H9 (cell line): ENCODE results near the gene NFIX. TPM values are rescaled to one million over a fixed set of nuclear protein-coding genes. Genes with fewer than 3 reads are reported as not detected.

Source experiments
- DNase-seq: peaks from one replicate; pipeline ENCODE4 v3.0.0-alpha.2; 2017
- H2AFZ ChIP-seq: one replicate; pipeline ENCODE4 v1.6.1; 2013; ENCODE audit warnings: mild to moderate bottlenecking, low read length, control low read depth, moderate library complexity
- H2AK5ac ChIP-seq: 2 replicates; pipeline ENCODE4 v1.6.1; 2013; ENCODE audit warnings: low read length, control low read depth, mixed read lengths; ENCODE audit not compliant: insufficient read length
- H2BK120ac ChIP-seq: one replicate; pipeline ENCODE4 v1.6.1; 2013; ENCODE audit warnings: low read depth, mild to moderate bottlenecking, low read length, control low read depth, inconsistent platforms; ENCODE audit not compliant: poor library complexity, severe bottlenecking
- H2BK12ac ChIP-seq: 2 replicates; pipeline ENCODE4 v1.6.1; 2013; ENCODE audit warnings: low read length, control low read depth, mixed read lengths, low read depth; ENCODE audit not compliant: insufficient read length
- H2BK15ac ChIP-seq: 2 replicates; pipeline ENCODE4 v1.6.1; 2013; ENCODE audit warnings: low read depth, low read length, control low read depth
- H2BK20ac ChIP-seq: one replicate; pipeline ENCODE4 v1.6.1; 2013; ENCODE audit warnings: low read depth, mild to moderate bottlenecking, low read length, control low read depth, inconsistent platforms; ENCODE audit not compliant: poor library complexity, severe bottlenecking
- H2BK5ac ChIP-seq: 2 replicates; pipeline ENCODE4 v1.6.1; 2013; ENCODE audit warnings: low read length, control low read depth, mixed read lengths; ENCODE audit not compliant: insufficient read length
- H3K14ac ChIP-seq: 2 replicates; pipeline ENCODE4 v1.6.1; 2013; ENCODE audit warnings: low read length, control low read depth; ENCODE audit not compliant: insufficient read depth
- H3K18ac ChIP-seq: 2 replicates; pipeline ENCODE4 v1.6.1; 2013; ENCODE audit warnings: low read depth, mild to moderate bottlenecking, mixed read lengths, low read length, control low read depth; ENCODE audit not compliant: insufficient read length
- H3K23ac ChIP-seq: 2 replicates; pipeline ENCODE4 v1.6.1; 2013; ENCODE audit warnings: low read length, control low read depth, mixed read lengths, low read depth; ENCODE audit not compliant: insufficient read length
- H3K23me2 ChIP-seq: 2 replicates; pipeline ENCODE4 v1.6.1; 2013; ENCODE audit warnings: low read depth, mild to moderate bottlenecking, mixed read lengths, low read length, control low read depth; ENCODE audit not compliant: insufficient read length, poor library complexity, severe bottlenecking
- H3K27ac ChIP-seq: 2 replicates; pipeline ENCODE4 v1.5.1; 2013; ENCODE audit warnings: low read length, control low read depth, mixed read lengths, low read depth; ENCODE audit not compliant: insufficient read length
- H3K27me3 ChIP-seq: 2 replicates; pipeline ENCODE4 v1.6.1; 2013; ENCODE audit warnings: low read length, control low read depth, inconsistent platforms; ENCODE audit not compliant: insufficient read depth
- H3K4ac ChIP-seq: 2 replicates; pipeline ENCODE4 v1.6.1; 2013; ENCODE audit warnings: low read depth, mild to moderate bottlenecking, control low read depth, inconsistent platforms, low read length, moderate library complexity
- H3K4me1 ChIP-seq: 2 replicates; pipeline ENCODE4 v1.6.1; 2013; ENCODE audit warnings: low read length, control low read depth, inconsistent platforms; ENCODE audit not compliant: insufficient read depth
- H3K4me2 ChIP-seq: 2 replicates; pipeline ENCODE4 v1.6.1; 2013; ENCODE audit warnings: low read length, control low read depth, mixed read lengths; ENCODE audit not compliant: insufficient read length, insufficient read depth
- H3K56ac ChIP-seq: 2 replicates; pipeline ENCODE4 v1.6.1; 2013; ENCODE audit warnings: low read depth, mild to moderate bottlenecking, mixed read lengths, low read length, control low read depth; ENCODE audit not compliant: insufficient read length
- H3K79me1 ChIP-seq: 2 replicates; pipeline ENCODE4 v1.6.1; 2013; ENCODE audit warnings: low read depth, mild to moderate bottlenecking, moderate library complexity, low read length, control low read depth, inconsistent platforms; ENCODE audit not compliant: insufficient read depth, poor library complexity, severe bottlenecking
- H3K79me2 ChIP-seq: 2 replicates; pipeline ENCODE4 v1.6.1; 2013; ENCODE audit warnings: low read length, control low read depth, inconsistent platforms; ENCODE audit not compliant: insufficient read depth
- H3K9ac ChIP-seq: 2 replicates; pipeline ENCODE4 v1.6.1; 2013; ENCODE audit warnings: low read length, control low read depth, mixed read lengths; ENCODE audit not compliant: insufficient read length; ENCODE audit errors: extremely low read depth
- H3K9me3 ChIP-seq: one replicate; pipeline ENCODE4 v1.6.1; 2013; ENCODE audit warnings: low read depth, low read length, inconsistent platforms; ENCODE audit not compliant: control insufficient read depth
- H3T11ph ChIP-seq: one replicate; pipeline ENCODE4 v1.6.1; 2013; ENCODE audit warnings: mild to moderate bottlenecking, low read length, control low read depth, inconsistent platforms
- H4K20me1 ChIP-seq: one replicate; pipeline ENCODE4 v1.6.1; 2013; ENCODE audit not compliant: control insufficient read depth, insufficient read length, insufficient read depth
- H4K5ac ChIP-seq: 2 replicates; pipeline ENCODE4 v1.6.1; 2013; ENCODE audit warnings: low read depth, mild to moderate bottlenecking, mixed read lengths, low read length, control low read depth; ENCODE audit not compliant: insufficient read length
- H4K8ac ChIP-seq: replicated peaks from 2 replicates; pipeline ENCODE4 v1.6.1; 2013; ENCODE audit warnings: low read length, control low read depth, mixed read lengths, low read depth; ENCODE audit not compliant: insufficient read length
- H4K91ac ChIP-seq: 2 replicates; pipeline ENCODE4 v1.6.1; 2013; ENCODE audit warnings: low read depth, mild to moderate bottlenecking, moderate library complexity, mixed read lengths, low read length, control low read depth; ENCODE audit not compliant: insufficient read length
- H3K27ac Mint-ChIP-seq, 3 experiments: 2 replicates in 2 of 3; 3 replicates in 1 of 3; pipeline ENCODE4 v1.8.0; 2020 to 2021; ENCODE audit warnings: mixed read lengths in 3 of 3, mild to moderate bottlenecking in 1 of 3, moderate library complexity in 1 of 3
- H3K27me3 Mint-ChIP-seq: 2 replicates; pipeline ENCODE4 v1.8.0; 2021; ENCODE audit warnings: low read depth, mild to moderate bottlenecking, moderate library complexity, mixed read lengths
- H3K36me3 Mint-ChIP-seq, 3 experiments: 2 replicates in 2 of 3; 3 replicates in 1 of 3; pipeline ENCODE4 v1.8.0; 2020 to 2021; ENCODE audit warnings: low read depth in 3 of 3, mixed read lengths in 3 of 3; ENCODE audit not compliant: insufficient read depth in 1 of 3
- H3K4me1 Mint-ChIP-seq, 2 experiments: 2 replicates each; pipeline ENCODE4 v1.8.0; 2020; ENCODE audit warnings: mixed read lengths in 2 of 2
- H3K4me3 Mint-ChIP-seq, 2 experiments: 2 replicates in 1 of 2; 3 replicates in 1 of 2; pipeline ENCODE4 v1.8.0; 2020 to 2021; ENCODE audit warnings: mild to moderate bottlenecking in 2 of 2, mixed read lengths in 2 of 2, moderate library complexity in 1 of 2
- H3K9me3 Mint-ChIP-seq, 2 experiments: 2 replicates in 1 of 2; 3 replicates in 1 of 2; pipeline ENCODE4 v1.8.0; 2020; ENCODE audit warnings: mild to moderate bottlenecking in 2 of 2, mixed read lengths in 2 of 2, moderate library complexity in 1 of 2
- CTCF ChIP-seq: fragments of 200-600 bp; sonication (generic); conservative IDR thresholded peaks from 3 replicates; pipeline ENCODE4 v1.8.0; 2021; ENCODE audit warnings: antibody characterized with exemption, mild to moderate bottlenecking
- WGBS: extraction: QIAGEN DNeasy Blood & Tissue Kit; methylation state at CpG from one replicate; pipeline ENCODE4 v1.1.7; 2013; ENCODE audit warnings: missing lambda C conversion rate, low lambda C conversion rate, mixed read lengths; ENCODE audit not compliant: insufficient read length; ENCODE audit errors: extremely low coverage; 5-methylcytosine and 5-hydroxymethylcytosine counted together
- total RNA-seq: library from RNA; stranded (reverse); gene quantifications from 2 replicates; pipeline ENCODE4 v1.2.1, GENCODE V29; 2021

The NFIX gene
- total RNA-seq, 1 experiment from 2014 or later = 0.31 TPM

- H4K20me1 ChIP-seq = peaks cover 2% of the 10 kb centered on the region
- no peak overlapping the region for H3T11ph ChIP-seq
- no peak overlapping the region for H3K18ac ChIP-seq
- DNase-seq = no peak
- no peaks in the 10 kb centered on the region for H3K9me3 ChIP-seq
- no peak overlapping the region for H3K4ac ChIP-seq
- no peak overlapping the region for H4K8ac ChIP-seq
- no peak overlapping the region for H4K5ac ChIP-seq
- Mint-ChIP-seq H3K36me3 (no peaks in the 10 kb centered on the region), H3K4me1 (peaks cover 16 to 34% of the 10 kb centered on the region in 2 experiments), H3K9me3 (peaks cover 3 to 15% of the 10 kb centered on the region in 2 experiments; a peak in 2 of 5 replicates), H3K27ac (no peak overlapping the region), H3K4me3 (no peak overlapping the region), H3K27me3 (peaks cover 100% of the 10 kb centered on the region)
- H3K4me1 ChIP-seq = no peaks in the 10 kb centered on the region
- no peak overlapping the region for H3K4me2 ChIP-seq
- no peak overlapping the region for H2BK20ac ChIP-seq
- no peak overlapping the region for H2BK15ac ChIP-seq
- H2AK5ac ChIP-seq = no peak overlapping the region
- no peak overlapping the region for H3K27ac ChIP-seq
- no peaks in the 10 kb centered on the region for H3K79me2 ChIP-seq
- no peak overlapping the region for H3K23ac ChIP-seq
- no peak overlapping the region for H3K14ac ChIP-seq
- peaks cover 54% of the 10 kb centered on the region for H3K27me3 ChIP-seq
- H2BK120ac ChIP-seq = no peak overlapping the region
- H3K23me2 ChIP-seq = peaks cover 7% of the 10 kb centered on the region
- no peak overlapping the region for H3K9ac ChIP-seq
- H2BK12ac ChIP-seq = no peak overlapping the region
- no peaks in the 10 kb centered on the region for H3K79me1 ChIP-seq
- no peak overlapping the region for H2BK5ac ChIP-seq
- H4K91ac ChIP-seq = no peak overlapping the region
- WGBS = no CpG with 5 or more reads among the region's 6 CpGs
- no peak for TF ChIP-seq CTCF
- H2AFZ ChIP-seq = no peak overlapping the region
- H3K56ac ChIP-seq = no peak overlapping the region
Measured at GRCh38 chr19:13027557-13027956, 32.3 kb downstream of the NFIX start.
